HG03460 (cell line): ENCODE results near the gene CAV1.

Experiments used
- ATAC-seq: cut with Tn5 transposase; IDR thresholded peaks from one replicate; pipeline ENCODE4 v1.9.1; 2021; ENCODE audit not compliant: unreplicated experiment

CAV1 gene

GRCh38 chr7:116598861-116599260 is 74.0 kb downstream of the CAV1 start:
- ATAC-seq: no peak

DNA sequence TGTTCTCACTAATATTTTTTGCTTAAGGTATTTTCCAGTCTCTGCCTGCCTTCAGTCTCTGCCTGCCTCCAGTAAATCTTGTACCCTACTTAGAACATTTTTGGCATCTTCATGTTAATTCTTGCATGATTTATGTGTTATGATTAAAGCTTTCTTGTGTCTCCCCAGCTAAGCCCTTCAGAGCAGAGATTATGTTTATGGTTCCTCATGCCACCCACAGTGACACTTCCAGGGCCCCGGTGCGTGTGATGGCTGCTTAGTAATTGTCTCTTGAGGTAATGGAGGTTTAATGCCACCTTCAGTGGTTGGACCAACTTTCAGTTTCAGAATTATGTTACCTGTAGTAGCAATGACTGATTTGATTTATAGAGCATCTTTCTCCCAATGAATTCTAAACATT is 76.6 kb downstream of the CAV1 start:
- ATAC-seq: no peak

DNA sequence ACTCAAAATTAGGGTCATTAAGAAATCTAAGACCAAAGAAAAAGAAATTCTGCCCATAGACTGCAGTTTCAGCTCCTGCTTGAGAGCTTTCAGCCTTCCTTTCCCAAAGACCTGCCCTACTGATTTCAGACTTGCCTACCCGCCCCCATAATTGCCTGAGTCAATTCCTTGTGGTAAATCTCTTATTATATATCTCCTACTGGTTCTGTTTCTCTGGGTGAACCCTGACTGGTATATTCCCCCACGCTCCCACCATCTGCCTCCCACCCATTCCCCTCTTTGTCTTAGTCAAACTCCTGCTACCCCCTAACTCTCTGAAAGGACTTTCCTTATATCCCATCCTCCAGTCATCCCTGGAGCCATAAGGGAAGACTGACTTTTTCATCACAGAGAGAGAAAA is 82.5 kb downstream of the CAV1 start:
- ATAC-seq: no peak

DNA sequence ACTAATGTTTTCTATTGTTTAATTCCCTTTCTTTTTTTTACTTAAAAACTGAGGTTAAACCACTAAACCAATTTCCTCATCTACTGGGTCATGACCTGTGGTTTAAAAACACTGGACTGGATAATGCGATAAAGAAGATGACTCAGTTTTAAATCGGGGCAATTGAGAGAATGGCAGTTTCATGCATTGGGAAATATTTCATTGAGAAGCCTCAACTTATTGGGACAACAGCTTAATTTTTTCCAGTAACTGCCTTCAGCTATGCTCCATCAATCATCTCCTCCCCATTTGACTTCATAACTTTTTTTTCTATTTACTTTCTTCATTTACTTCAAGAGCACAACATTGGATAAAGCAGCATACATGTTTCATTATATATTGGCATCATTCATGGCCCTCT is 85.4 kb downstream of the CAV1 start:
- ATAC-seq: no peak

- no peak for ATAC-seq
Measured at GRCh38 chr7:116610721-116611120, 85.9 kb downstream of the CAV1 start.
